Medulla oblongata (tissue), 1 donor: Measurements from ENCODE around the gene DPPA3.
"Not testable (repeated sequence)": the region's sequence is repeated elsewhere in the genome, so short reads cannot be mapped to it uniquely, and the experiment has no call there.

Source experiments
- DNase-seq: peaks from one replicate; pipeline ENCODE4 v3.0.0-alpha.2; 2015; ENCODE audit errors: extremely low spot score

The DPPA3 gene

DNA sequence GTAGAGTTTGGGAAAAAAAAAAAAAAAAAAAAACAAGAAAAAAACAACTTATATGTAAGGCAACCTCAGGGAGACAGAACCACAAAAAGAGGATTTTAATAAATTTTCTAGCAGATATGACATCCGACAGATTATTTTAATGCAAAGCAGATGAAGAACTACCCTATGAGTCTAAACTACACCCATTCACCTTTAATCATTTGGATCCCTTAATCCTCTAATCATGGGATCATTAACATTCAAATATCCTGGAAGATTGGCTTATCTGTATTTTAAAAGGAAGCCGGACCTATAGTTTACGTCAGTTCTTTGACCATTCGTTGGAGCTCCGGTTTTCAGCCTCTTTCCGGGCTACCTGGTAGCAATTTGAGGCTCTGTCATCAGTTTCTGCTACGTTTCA, at the start of gene DPPA3:
Gene DPPA3 (plus strand): TSS at position 301 of the 400 bp plus-strand sequence. CDS start 138 bp downstream, outside the sequence.
- DNase-seq, result no peak

DNA sequence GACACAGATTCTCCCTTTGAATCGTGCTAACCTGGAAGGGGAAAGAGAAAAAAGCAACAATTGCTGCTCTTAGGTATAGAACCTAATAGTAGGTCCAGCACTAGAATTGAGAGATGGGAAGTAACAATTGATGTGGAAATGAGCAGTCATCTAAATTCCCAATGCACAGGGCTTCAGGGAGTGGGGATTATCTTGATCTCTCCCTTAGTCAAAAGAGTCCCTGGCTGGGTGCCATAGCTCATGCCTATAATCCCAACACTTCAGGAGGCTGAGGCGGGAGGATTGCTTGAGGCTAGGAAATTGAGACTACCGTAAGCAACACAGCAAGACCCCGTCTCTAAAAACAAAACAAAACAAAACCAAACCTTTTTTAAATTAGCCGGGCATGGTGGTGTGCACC, 49.5 kb upstream of the DPPA3 start:
- DNase-seq, result no peak

DNA sequence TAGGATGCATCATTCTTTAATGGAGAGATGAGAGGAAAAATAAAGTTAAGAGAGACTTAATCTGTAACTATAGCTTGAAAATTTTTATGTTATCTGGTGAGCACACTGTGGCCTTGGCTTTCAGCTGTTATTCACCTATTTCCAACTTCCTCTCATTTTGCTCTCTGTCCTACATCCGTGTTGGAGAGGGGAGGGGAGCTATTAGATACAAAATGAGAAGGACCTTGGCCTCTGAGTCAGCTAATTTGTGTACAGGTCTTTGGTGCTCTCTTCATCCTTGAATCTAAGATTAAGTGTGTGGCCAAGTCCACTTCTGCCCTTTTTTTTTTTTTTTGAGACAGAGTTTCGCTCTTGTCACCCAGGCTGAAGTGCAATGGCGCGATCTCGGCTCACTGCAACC, 44.6 kb upstream of the DPPA3 start:
- DNase-seq, result no peak

DNA sequence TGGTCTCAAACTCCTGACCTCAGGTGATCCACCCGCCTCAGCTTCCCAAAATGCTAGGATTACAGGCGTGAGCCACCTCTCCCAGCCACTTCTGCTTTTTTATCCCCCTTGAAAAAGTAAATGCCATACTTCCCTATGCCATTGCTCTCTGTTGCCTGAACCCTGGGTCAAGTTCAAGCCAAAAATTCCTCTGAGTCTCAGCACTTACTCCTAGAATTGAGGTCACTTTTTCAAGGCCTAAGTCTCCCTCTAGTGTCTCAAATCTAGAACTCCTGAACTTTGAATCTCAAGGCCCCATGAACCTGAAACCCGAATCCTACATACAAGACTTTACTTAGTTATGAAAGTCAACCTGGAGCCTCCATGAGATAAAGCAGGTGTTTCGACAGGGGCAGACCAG, 44.1 kb upstream of the DPPA3 start:
- DNase-seq, result no peak

DNA sequence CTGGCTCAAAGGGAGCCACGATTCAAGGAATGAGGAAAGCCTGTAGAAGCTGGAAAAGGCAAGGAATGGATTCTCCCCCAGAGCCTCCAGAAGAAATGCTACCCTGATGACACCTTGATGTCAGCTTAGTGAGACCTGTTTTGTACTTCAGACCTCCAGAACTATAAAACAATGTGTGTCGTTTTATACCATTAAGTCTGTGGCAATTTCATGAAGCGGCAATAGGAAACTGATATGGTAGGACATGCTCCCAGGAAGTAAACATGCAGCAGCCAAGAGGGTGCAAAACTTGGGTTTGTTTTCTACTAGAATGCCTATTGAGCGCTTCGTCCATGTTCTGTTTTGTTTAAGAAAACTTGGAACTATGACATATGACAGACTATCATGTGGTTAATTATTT, 43.1 kb upstream of the DPPA3 start:
- no peak for DNase-seq

DNA sequence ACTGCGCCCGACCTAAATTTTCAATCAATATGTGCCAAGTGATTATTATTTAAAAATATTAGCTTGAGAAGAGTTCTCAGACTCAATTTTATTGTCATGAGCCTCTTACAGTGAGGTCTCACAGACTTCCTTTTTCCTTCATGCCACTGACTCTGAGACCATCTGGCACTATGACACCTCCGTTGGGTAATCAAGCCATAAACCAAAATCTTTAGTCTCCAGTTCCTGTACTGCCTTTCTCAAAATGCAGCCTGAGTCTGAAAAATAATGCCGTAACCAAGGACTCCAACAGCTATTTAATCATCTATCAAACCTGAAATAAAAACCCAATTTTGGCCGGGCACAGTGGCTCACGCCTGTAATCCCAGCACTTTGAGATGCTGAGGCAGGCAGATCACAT, 35.8 kb upstream of the DPPA3 start:
- not testable (repeated sequence) for DNase-seq

DNA sequence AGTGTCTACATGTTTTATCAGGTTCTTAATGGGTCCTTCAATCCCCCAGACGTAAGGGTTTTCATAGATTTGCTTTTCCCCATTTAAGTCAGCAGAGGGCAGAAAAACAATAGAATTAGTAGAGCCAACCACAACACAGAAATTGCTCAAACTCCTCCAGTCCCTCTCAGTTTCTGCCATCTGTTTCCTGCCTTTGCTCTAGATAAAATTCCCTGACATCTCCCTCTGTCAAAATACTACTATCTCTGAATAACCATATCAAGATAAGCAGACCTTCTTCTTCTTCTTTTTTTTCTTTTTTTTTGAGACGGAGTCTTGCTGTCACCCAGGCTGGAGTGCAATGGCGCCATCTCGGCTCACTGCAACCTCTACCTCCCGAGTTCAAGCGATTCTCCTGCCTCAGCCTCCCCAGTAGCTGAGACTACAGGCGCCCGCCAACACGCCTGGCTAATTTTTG, 33.8 kb upstream of the DPPA3 start:
- DNase-seq, result peak; percentile 38

DNA sequence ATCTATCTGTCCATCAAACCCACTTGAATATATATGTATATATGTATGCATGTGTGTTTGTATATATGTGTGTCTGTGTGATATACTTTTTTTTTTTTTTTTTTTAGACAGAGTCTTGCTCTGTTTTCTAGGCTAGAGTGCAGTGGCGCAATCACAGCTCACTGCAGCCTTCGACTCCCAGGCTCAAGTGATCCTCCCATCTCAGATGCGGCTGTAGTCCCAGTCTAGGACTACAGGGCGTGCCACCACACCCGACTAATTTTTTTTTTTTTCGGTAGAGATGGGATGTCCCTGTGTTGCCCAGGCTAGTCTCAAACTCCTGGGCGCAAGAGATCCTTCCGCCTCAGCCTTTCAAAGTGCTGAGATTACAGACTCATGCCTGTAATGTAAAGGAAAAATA, 32.5 kb upstream of the DPPA3 start:
- DNase-seq, result no peak

DNA sequence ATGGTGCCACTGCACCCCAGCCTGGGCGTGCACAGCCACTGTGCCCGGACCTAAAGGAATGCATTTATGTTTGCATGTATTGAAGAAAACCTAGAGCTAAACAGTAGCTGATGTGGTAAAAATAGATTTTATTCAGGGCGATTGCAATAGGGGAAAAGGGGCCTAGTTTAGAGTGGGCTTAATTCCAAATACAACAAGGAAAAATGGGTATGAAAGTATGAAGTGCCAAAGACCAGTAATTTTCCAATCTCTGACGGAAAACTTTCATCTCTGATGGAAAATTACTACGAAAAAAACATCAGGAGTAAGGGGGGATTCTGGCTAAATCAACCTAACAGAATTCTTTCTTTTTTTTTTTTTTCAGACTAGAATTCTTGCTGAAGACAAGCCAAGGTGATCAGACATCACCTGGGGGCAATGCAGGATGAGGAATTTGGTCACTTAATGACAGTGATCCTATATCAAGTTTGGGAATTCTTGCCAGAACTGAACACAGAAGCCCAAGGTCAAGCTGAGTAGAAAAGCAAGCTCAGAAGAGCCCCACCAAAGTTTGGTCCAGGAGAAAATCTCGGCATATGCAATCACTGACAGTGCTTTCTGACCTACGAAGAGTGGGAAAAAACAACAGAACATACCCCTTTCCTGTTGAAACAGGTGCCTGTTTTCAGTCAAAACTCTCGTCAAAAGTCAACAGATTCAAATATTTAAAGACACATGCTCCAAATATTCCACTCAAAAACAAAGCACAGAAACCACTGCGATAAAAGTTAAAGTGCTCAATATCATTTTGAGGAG, 31.8 kb upstream of the DPPA3 start:
- no peak for DNase-seq

DNA sequence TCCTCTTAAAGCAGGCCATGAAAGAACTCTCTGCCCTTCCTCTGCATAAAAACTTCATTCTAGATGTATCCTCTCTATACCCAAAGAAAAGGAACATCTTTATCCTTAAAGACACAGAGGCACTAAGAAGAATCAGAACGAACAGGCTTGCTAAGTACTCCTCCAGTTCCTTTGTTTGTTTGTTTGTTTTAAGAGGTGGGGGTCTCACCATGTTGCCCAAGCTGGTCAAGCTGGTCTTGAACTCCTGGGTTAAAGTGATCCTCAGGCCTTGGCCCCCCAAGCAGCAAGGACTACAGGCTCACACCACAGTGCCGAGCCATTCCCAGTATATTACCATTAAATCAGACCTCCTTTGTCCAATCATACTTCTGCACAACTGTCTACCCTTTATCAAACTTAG, 29.7 kb upstream of the DPPA3 start:
- DNase-seq, result no peak

DNA sequence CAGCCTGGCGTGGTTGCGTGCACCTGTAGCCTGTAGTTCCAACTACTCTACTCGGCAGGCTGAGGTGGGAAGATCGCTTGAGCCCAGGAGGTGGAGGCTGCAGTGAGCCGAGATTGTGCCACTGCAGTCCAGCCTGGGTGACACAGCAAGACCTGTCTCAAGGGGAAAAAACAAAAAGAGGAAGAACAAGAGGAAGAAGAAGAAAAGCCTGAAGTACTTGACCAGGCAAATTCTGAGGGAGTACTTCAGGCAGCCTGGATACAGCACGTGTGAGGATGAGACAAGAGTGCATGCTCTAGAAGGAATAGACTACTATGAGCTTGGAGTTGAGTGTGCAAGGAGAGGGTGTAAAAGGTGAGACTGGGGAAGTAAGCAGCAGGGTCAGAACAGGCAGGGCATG, 17.4 kb upstream of the DPPA3 start:
- no peak for DNase-seq

DNA sequence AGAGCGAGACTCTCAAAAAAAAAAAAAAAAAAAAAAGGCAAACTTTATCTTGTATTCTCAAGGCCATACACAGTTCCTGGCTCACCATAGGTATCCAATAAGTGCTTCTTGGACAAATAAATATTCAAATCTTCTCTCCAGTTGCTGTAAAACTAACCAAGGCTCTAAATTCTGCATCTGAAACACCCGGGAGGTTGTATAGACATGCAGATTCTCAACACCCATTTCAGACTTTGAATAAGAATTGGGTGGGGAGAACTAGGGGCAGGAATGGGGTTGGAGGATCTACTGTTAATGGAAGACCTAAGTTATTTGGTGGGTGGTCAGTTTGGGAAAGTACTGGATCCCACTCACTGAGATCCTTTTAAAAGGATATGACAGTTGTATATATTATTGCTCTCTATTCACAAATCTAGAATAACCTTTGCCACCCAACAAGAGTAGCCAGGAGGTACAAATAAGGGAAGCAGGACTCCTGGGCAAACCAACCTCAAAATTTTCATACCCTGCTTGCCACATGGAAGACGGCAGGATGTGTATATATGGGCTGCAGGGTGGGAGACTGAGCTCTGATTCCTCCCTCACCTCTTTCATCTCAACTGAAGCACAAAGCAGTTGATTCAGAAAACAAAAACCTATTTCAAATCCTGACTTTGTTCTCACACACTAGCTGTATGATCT, 16.5 kb upstream of the DPPA3 start:
- no peak for DNase-seq

DNA sequence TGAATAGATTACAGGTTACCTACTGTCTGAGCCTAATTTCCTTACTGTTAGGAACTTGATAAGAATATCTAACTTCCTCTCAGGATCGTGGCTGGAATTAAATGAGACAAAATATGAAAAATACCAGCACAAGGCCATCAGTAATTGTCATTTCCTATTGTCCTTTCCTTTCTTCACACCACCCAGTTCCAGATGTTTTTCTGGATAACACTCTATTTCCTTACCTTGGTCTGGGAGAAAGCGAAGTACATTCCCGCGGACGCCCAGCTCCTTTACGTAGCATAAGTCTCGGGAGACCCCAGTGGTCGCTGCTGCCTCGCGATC, 16.0 kb upstream of the DPPA3 start:
- no peak for DNase-seq

DNA sequence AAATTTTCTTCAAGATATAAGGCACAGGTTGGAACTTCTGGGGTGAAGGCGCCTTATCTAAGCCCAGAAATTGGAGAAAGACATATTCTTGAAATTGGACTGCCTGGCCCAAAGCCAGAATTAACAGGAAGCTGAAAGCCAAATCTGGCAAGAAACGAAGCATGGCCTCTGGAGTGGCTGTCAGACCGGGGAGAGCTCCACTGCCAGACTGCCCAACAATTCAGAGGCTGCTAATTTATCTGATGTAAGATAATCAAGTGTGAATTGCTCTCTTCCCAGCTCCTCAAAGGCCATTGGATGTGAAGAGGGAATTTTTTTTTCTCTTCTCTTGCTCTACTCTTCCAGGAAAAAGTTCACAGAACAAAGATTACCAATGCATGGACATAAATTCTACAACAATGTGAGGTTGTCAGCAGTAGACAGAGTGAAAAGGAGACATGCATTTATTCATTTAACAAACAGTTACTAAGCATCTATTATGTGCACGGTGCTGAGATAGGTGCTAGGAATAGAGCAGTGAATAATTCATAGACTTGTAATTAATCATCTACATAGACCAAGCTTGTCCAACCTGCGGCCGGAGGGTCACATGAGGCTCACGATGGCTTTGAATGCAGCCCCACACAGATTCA, 15.6 kb upstream of the DPPA3 start, which contains the start of gene GDF3:
Gene GDF3 (minus strand): TSS at position 210 of the 632 bp plus-strand sequence. CDS start 47 bp downstream, at position 163.
- peak; percentile 11 for DNase-seq

DNA sequence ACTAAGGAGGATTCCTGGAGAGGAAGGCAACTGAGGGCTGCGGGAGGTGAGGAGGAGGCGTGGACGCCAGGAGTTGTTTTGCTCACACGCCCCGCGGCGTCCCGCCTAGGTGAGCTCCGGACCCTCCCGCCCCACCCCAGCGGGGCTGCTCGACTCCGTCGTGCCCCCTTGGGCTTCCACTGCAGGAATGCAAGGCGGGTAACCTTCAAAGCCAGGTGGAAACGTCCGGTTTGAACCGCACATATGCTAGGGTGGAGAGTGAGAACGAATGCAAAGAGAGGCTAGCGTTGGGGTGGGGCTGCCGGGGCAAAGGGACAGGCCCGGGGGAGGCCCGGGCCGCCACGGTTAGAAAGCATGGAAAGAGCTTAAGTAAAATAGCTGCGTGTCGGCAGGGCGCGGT, 5.4 kb upstream of the DPPA3 start:
- DNase-seq, result no peak

DNA sequence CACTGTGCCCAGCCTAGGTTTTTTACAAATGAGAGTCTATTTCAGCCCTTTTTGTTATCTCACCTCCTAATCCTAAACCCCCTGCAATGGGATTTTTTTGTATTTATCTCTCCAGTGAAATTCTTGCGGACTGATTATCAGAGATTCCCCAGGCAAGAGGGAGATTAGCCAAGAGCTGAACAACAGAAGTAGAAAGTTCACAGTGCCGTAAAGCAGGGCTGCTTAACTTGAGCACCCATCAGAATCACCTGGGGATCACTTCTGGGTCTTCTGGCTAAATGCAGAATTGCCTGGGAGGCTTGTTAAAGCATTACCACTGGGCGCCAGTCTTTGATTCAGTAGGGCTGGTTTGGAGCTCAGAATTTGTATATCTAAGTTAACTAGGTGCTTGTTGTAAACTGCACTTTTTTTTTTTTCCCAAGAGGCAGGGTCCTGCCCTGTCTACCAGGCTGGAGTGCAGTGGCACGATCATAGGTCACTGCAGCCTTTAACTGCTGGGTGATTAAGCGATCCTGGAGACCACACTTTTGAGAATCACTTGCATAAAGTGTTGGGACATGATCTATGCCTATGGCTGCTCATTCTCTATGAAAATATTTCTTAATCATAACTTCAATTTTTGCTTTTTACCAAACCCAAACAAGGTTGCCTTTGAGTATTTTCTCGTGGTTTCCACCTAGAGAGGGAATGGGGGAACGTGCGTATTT, 1.1 kb upstream of the DPPA3 start:
- DNase-seq, result no peak

DNA sequence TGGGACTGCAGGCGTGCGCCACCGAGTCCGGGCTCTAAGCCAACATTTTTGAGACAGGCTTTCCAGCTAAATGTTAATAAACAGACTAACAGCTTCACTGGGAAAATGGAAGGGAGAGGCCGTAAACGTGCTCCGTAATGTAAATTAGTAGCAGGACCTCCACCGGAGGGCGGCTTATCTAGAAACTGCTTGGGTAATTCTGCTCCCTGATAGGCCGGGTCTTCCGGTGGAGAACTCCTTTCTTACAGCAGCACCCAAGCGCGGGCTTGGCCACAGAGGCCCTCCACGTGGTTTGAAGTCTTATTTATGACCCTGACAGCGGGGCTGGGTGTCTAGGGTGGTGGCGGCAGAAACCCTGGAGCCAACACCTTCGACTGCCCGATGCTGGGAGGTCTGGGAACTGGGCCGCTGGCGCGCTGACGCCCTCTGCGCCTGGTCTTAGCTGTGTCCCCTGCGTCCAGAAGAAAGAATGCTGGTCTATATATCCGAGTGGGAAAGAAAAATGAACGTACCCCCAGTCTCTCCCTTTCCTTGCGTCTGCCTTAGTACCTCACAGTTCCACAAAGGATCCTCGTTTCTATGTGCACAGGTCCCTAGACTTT, 1.7 kb downstream of the DPPA3 start:
- DNase-seq, result no peak

DNA sequence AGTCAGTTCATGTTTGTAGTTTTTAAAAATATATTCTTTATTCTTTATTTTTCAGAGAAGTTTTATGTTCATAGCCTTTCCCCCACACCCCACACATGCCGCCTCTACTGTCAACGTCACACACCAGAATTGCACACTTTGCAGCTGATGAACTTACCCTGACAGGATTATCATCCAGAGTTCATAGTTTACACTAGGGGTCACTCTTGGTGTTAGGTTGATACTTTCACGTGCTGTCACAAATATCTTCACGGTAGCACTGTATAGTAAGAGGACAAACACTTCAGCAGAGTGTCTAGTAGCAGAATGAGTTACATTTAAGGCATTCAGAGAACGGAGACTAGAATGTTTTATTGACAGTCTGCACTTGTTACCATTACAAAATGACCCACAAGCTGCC, 5.1 kb downstream of the DPPA3 start:
- DNase-seq, result peak; percentile 9

DNA sequence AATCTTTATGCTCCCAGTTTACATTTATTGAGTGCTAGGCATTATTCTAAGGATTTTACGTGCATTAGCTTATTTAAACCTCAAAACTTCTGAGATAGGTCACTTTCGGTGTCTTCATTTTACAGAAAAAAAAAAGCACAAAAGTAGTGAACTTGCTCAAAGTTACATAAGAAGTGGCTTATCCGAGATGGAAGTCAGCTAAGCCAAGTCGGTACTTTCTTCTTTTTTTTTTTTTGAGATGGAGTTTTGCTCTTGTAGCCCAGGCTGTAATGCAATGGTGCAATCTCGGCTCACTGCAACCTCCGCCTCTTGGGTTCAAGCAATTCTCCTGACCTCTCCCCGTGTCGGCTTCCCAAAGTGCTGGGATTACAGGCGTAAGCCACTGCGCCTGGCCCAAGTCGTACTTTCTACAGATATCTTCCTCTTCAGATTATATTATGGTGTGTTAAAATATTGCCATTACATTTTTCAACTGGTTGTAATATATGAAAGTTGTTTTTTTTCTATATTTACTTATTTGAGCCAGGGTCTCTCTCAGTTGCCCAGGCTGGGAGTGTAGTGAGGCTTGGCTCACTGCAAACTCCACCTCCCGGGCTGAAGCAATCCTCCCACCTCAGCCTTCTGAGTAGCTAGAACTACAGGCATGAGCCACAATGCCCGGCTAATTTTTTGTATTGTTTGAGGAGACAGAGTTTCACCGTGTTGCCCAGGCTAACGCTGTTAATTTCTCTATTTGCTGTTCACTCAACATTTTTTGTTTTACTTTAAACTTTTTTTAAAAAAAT, 8.9 kb downstream of the DPPA3 start:
- no peak for DNase-seq

DNA sequence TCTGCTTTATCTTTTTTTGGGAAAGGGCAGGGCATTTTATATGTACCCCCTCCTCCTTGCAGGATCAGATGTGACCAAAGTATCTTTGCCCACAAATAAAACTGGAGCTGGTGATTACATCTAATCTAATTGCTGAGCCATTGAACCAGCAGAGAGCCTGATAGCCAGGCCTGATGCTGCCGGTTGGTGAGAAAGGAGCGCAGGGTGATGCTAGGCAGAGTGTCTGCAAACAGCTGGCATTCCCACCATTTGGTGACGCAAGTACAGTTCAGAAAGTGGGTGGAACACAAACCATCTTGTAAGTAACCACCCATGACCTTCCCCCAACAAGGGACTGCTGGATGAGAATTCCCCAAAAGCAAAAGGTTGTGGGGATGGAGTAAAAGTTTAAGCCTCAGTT, 12.7 kb downstream of the DPPA3 start:
- DNase-seq, result no peak

DNA sequence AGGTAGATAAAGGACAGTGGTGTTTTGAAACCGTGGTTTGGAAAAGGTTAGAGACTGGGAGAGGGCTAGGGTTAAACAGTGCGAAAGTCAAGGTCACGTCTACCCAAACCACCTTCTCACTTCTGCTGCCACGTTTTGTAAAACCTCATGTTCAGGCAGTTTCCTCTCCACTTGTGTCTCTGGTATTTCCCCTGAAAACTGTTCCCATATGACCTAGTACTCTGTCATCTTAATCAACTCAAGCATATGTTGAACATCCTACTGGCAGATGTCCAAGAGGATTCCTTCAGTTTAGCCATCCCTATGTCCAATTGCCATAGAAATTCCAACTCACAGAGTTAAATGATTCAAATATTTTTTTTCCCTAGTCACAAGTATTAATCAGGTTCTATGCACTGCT, 18.5 kb downstream of the DPPA3 start:
- no peak for DNase-seq
